Uterus (tissue), 2 donors: Measurements from ENCODE around the gene CSAG2.

Source experiments
- CTCF ChIP-seq, 4 experiments: fragments of 200-600 bp in 2 of 4; fragments of 450-650 bp in 2 of 4; sonication (generic) in 2 of 4; IDR thresholded peaks; one replicate each; pipeline ENCODE4 v1.5.1; 2016 to 2019; ENCODE audit warnings: antibody characterized with exemption in 4 of 4, mild to moderate bottlenecking in 2 of 4, moderate library complexity in 1 of 4
- POLR2A ChIP-seq, 2 donors: fragments of 450-650 bp; IDR thresholded peaks; one replicate each; pipeline ENCODE4 v1.6.1; 2016; ENCODE audit warnings: antibody characterized with exemption in 2 of 2, mild to moderate bottlenecking in 1 of 2, moderate library complexity in 1 of 2

GRCh38 chrX:152735101-152735500 lies 26.0 kb upstream of the CSAG2 start:
- TF ChIP-seq CTCF (IDR thresholded peaks at IDR 0.05): no peak
- TF ChIP-seq POLR2A (IDR thresholded peaks at IDR 0.05): no peak
